ENCODE results near the gene GLT1D1.

Gene GLT1D1

DNA sequence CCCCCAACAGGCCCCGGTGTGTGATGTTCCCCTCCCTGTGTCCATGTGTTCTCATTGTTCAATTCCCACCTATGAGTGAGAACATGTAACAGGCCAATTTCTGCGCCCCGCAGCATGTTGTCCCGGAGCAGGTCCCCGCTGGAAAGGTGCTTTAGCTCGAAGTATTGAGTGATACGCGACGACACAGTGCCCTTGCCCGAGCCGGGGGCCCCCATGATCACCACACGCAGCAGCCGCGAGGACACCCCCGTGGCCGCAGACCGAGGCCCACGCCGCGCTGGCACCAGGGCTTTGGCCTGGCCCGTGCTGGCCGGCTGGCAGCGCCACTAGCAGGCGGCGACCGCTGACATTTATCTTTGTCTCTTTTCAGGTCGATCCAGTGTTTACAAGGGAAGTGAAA is 91.7 kb downstream of the GLT1D1 start:
- no peak for ATAC-seq
- TF ChIP-seq ISL1 (CRISPR knock-in tag; IDR thresholded peaks at IDR 0.05) (no peak), PPARA (CRISPR knock-in tag; IDR thresholded peaks at IDR 0.05; ENCODE audit: borderline replicate concordance) (no peak), ARNTL (CRISPR knock-in tag; IDR thresholded peaks at IDR 0.05; ENCODE audit: borderline replicate concordance, low read depth) (no peak), ZFP30 (CRISPR knock-in tag; IDR thresholded peaks at IDR 0.05) (no peak)
- TF ChIP-seq, protein P1, sequence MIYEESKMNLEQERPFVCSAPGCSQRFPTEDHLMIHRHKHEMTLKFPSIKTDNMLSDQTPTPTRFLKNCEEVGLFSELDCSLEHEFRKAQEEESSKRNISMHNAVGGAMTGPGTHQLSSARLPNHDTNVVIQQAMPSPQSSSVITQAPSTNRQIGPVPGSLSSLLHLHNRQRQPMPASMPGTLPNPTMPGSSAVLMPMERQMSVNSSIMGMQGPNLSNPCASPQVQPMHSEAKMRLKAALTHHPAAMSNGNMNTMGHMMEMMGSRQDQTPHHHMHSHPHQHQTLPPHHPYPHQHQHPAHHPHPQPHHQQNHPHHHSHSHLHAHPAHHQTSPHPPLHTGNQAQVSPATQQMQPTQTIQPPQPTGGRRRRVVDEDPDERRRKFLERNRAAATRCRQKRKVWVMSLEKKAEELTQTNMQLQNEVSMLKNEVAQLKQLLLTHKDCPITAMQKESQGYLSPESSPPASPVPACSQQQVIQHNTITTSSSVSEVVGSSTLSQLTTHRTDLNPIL (CRISPR knock-in tag; IDR thresholded peaks at IDR 0.05; ENCODE audit: low read depth) = no peak

DNA sequence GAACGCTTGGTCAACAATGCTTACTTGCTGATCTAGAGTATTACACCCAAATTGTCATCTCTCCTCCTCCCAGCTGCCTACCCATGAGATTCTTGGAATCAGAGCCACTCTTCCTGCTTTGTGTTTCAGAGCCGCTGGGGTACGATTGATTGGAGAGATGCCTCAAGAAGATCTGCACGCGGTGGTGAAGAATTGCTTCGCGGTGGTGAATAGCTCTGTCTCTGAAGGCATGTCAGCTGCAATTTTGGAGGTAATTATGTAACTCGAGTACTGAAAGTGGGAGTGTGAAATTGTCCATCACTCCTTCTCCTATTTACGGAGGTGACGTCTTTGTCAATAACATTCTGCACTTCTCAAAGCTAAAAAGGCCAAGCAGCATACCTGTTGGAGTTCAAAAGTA is 93.9 kb downstream of the GLT1D1 start:
- TF ChIP-seq ZNF70 (CRISPR knock-in tag; IDR thresholded peaks at IDR 0.05) = no peak
- TF ChIP-seq ZFP3 (CRISPR knock-in tag; IDR thresholded peaks at IDR 0.05) = no peak
- TF ChIP-seq ZFP30 (CRISPR knock-in tag; IDR thresholded peaks at IDR 0.05) = no peak
- TF ChIP-seq SNAI2 (CRISPR knock-in tag; IDR thresholded peaks at IDR 0.05) = no peak
- TF ChIP-seq OSR1 (CRISPR knock-in tag; IDR thresholded peaks at IDR 0.05) = no peak
- ATAC-seq = no peak

DNA sequence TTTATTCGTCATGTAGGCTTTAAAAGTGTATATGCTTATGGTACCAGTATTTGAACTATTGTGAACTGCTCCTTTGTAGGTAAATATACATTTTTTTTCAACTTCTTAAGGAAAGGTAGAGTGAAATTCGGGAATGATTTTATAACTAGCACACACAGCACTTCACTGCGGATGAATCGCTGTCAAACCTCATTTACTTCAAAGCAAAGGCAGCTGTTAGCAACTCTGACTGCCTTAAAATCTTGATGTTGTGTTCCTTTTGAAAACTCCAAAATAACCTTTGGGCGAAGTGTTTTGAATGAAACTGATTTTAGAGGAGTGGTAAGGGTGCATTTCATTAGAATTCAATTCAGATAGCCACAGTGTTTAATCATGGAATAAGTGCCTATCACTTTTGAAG is 95.8 kb downstream of the GLT1D1 start:
- ATAC-seq = no peak
- TF ChIP-seq TCF4 (CRISPR knock-in tag; IDR thresholded peaks at IDR 0.05; ENCODE audit: borderline replicate concordance) = no peak
- TF ChIP-seq RARB (CRISPR knock-in tag; IDR thresholded peaks at IDR 0.05) = no peak
- TF ChIP-seq, protein P2, sequence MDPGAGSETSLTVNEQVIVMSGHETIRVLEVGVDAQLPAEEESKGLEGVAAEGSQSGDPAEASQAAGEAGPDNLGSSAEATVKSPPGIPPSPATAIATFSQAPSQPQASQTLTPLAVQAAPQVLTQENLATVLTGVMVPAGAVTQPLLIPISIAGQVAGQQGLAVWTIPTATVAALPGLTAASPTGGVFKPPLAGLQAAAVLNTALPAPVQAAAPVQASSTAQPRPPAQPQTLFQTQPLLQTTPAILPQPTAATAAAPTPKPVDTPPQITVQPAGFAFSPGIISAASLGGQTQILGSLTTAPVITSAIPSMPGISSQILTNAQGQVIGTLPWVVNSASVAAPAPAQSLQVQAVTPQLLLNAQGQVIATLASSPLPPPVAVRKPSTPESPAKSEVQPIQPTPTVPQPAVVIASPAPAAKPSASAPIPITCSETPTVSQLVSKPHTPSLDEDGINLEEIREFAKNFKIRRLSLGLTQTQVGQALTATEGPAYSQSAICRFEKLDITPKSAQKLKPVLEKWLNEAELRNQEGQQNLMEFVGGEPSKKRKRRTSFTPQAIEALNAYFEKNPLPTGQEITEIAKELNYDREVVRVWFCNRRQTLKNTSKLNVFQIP (CRISPR knock-in tag; IDR thresholded peaks at IDR 0.05; ENCODE audit: borderline replicate concordance, low read depth) = no peak
- TF ChIP-seq ZNF565 (CRISPR knock-in tag; conservative IDR thresholded peaks at IDR 0.05; ENCODE audit: low read depth) = no peak
- no peak for TF ChIP-seq ESRRG (CRISPR knock-in tag; IDR thresholded peaks at IDR 0.05)
- no peak for TF ChIP-seq ZNF8 (CRISPR knock-in tag; IDR thresholded peaks at IDR 0.05)
- TF ChIP-seq ARNTL (CRISPR knock-in tag; IDR thresholded peaks at IDR 0.05; ENCODE audit: borderline replicate concordance, low read depth) = no peak
- TF ChIP-seq PPARA (CRISPR knock-in tag; IDR thresholded peaks at IDR 0.05; ENCODE audit: borderline replicate concordance) = no peak
- TF ChIP-seq, protein P1 (CRISPR knock-in tag; IDR thresholded peaks at IDR 0.05; ENCODE audit: low read depth) = no peak
- no peak for TF ChIP-seq TOX (CRISPR knock-in tag; IDR thresholded peaks at IDR 0.05; ENCODE audit: borderline replicate concordance)
- no peak for TF ChIP-seq ZFP30 (CRISPR knock-in tag; IDR thresholded peaks at IDR 0.05)
- no peak for TF ChIP-seq ZC3H10 (CRISPR knock-in tag; IDR thresholded peaks at IDR 0.05)
- TF ChIP-seq, protein P3, sequence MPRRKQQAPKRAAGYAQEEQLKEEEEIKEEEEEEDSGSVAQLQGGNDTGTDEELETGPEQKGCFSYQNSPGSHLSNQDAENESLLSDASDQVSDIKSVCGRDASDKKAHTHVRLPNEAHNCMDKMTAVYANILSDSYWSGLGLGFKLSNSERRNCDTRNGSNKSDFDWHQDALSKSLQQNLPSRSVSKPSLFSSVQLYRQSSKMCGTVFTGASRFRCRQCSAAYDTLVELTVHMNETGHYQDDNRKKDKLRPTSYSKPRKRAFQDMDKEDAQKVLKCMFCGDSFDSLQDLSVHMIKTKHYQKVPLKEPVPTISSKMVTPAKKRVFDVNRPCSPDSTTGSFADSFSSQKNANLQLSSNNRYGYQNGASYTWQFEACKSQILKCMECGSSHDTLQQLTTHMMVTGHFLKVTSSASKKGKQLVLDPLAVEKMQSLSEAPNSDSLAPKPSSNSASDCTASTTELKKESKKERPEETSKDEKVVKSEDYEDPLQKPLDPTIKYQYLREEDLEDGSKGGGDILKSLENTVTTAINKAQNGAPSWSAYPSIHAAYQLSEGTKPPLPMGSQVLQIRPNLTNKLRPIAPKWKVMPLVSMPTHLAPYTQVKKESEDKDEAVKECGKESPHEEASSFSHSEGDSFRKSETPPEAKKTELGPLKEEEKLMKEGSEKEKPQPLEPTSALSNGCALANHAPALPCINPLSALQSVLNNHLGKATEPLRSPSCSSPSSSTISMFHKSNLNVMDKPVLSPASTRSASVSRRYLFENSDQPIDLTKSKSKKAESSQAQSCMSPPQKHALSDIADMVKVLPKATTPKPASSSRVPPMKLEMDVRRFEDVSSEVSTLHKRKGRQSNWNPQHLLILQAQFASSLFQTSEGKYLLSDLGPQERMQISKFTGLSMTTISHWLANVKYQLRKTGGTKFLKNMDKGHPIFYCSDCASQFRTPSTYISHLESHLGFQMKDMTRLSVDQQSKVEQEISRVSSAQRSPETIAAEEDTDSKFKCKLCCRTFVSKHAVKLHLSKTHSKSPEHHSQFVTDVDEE (CRISPR knock-in tag; IDR thresholded peaks at IDR 0.05) = no peak
- TF ChIP-seq OSR1 (CRISPR knock-in tag; IDR thresholded peaks at IDR 0.05) = no peak
- TF ChIP-seq, protein P4, sequence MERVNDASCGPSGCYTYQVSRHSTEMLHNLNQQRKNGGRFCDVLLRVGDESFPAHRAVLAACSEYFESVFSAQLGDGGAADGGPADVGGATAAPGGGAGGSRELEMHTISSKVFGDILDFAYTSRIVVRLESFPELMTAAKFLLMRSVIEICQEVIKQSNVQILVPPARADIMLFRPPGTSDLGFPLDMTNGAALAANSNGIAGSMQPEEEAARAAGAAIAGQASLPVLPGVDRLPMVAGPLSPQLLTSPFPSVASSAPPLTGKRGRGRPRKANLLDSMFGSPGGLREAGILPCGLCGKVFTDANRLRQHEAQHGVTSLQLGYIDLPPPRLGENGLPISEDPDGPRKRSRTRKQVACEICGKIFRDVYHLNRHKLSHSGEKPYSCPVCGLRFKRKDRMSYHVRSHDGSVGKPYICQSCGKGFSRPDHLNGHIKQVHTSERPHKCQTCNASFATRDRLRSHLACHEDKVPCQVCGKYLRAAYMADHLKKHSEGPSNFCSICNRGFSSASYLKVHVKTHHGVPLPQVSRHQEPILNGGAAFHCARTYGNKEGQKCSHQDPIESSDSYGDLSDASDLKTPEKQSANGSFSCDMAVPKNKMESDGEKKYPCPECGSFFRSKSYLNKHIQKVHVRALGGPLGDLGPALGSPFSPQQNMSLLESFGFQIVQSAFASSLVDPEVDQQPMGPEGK (CRISPR knock-in tag; IDR thresholded peaks at IDR 0.05; ENCODE audit: borderline replicate concordance) = no peak

DNA sequence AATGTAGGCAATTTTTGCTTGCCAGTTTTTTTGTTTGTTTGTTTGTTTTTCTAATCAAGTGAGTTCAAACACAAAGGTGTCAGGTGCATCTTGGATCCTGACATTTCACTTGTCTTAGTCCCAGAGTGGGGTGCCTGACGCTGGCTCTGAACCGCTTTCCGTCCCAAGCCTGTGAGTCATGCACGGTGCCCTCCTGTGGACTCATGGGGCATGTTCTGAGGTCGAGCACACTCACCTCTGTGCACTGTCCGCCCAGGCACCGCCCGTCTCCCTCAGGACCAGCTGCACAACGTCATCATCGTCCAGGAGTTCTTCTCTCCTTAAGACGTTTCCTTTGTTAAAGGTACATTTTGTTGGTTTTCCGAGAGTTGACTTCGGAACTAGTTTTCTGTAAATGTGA is 98.2 kb downstream of the GLT1D1 start:
- no peak for ATAC-seq
- no peak for TF ChIP-seq BACH2 (CRISPR knock-in tag; IDR thresholded peaks at IDR 0.05; ENCODE audit: borderline replicate concordance)
- TF ChIP-seq TOX (CRISPR knock-in tag; IDR thresholded peaks at IDR 0.05; ENCODE audit: borderline replicate concordance) = no peak
- no peak for TF ChIP-seq ZNF70 (CRISPR knock-in tag; IDR thresholded peaks at IDR 0.05)
- TF ChIP-seq, protein P3 (CRISPR knock-in tag; IDR thresholded peaks at IDR 0.05) = no peak
- no peak for TF ChIP-seq ISL1 (CRISPR knock-in tag; IDR thresholded peaks at IDR 0.05)
- TF ChIP-seq, protein P5, sequence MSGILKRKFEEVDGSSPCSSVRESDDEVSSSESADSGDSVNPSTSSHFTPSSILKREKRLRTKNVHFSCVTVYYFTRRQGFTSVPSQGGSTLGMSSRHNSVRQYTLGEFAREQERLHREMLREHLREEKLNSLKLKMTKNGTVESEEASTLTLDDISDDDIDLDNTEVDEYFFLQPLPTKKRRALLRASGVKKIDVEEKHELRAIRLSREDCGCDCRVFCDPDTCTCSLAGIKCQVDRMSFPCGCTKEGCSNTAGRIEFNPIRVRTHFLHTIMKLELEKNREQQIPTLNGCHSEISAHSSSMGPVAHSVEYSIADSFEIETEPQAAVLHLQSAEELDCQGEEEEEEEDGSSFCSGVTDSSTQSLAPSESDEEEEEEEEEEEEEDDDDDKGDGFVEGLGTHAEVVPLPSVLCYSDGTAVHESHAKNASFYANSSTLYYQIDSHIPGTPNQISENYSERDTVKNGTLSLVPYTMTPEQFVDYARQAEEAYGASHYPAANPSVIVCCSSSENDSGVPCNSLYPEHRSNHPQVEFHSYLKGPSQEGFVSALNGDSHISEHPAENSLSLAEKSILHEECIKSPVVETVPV (CRISPR knock-in tag; IDR thresholded peaks at IDR 0.05) = no peak
- no peak for TF ChIP-seq SNAI2 (CRISPR knock-in tag; IDR thresholded peaks at IDR 0.05)
- no peak for TF ChIP-seq TCF4 (CRISPR knock-in tag; IDR thresholded peaks at IDR 0.05; ENCODE audit: borderline replicate concordance)
